HG02759 (cell line): Measurements from ENCODE around the gene PHTF2.
"Not testable (repeated sequence)": the region's sequence is repeated elsewhere in the genome, so short reads cannot be mapped to it uniquely, and the experiment has no call there.

Source experiments
- ATAC-seq: cut with Tn5 transposase; IDR thresholded peaks from one replicate; pipeline ENCODE4 v1.9.1; 2021; ENCODE audit warnings: mild to moderate bottlenecking, moderate library complexity; ENCODE audit not compliant: unreplicated experiment

The PHTF2 gene

DNA sequence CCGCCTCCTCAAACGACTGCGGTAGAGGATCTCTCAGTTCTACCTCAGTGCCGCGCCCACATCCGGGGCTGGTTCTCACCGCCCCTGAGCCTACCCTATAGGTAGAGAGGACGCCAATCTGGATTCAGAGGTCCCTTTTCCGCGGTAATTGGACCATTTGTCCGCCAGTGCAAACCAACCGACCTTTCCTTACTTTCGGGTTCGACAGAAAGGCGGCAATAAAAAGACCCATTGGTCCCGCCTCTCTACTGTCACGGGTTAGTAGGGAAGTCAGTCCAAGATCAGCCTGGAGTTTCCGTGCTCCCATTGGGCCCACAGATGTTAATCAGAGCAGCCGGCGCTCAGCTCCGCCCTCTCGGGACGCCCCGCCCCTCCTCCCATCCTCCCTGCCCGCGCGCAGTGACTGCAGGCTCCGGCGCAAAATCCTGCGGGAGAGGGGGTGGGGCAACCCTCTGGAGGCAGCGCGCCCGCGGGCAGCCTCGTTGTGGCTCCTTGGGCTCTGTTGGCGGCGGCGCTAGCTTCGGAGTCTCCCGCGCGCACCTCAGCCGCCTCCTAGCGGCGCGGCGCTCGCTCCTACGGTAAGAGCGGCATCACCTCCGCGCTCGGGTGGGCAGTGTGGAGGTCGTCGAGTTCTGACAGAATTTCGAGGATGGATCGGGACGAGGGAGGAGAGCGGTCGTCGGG lies at the start of gene PHTF2, which contains the start of gene TMEM60:
TSS of gene PHTF2 (plus strand) at position 380 of the 684 bp plus-strand sequence.
TSS of gene TMEM60 (minus strand) at position 41 of the 684 bp plus-strand sequence. CDS start 4,061 bp downstream, outside the sequence.
- peak; percentile 90 for ATAC-seq

DNA sequence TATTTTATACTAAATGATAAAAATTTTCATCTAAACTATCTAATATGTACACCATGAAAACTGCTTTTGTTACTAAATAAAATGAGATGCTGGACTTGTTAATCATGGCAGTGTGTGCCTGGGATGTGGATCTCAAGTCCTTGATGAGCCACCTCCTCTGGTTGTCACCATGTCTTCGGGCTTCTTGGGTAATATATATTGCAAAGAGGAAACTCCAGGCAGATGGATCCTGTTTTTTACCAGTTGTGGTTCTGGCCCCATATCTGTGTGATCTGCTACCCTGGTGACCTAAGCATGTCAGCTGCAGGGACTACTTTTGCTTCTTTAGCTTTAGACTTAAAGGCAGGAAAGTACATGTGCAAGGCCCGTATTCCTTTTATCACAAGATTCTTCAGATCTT lies 46.6 kb upstream of the PHTF2 start:
- no peak for ATAC-seq

DNA sequence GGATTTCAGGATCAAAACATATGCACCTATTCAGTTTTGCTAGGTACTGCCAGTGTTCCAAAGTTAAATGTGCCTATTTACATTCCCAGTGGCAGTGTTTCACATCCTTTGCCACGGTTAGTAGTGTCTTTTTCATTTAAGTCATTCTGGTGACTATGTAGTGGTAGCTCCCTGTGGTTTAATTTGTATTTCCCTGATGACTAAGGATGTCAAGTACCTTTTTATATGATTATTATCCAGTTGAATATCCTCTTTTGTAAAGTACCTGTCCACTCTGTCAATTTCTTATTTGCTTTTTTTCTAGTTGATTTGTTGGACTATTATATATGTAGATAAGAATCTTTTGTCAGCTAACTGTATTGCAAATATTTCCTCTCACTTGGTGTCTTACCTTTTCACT lies 45.4 kb upstream of the PHTF2 start:
- no peak for ATAC-seq

DNA sequence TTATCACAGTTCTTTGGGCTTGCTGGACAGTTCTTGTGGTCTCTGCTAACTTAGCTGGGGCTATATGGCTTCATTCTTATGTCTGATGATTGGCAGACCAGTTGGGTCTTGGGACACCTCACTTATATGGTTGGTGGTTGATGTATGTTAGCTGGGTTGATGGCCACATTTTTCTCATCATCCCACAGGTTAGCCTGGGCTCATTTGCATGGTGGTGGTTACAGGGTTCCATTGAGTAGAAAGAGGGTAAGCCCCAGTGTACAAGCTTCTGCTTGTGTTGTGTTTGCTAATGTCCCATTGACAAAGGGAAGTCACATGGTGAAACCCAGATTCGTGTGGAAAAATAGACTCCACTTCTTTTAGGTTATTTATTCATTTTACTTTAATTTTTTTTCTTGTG lies 41.0 kb upstream of the PHTF2 start:
- peak; percentile 93 for ATAC-seq

DNA sequence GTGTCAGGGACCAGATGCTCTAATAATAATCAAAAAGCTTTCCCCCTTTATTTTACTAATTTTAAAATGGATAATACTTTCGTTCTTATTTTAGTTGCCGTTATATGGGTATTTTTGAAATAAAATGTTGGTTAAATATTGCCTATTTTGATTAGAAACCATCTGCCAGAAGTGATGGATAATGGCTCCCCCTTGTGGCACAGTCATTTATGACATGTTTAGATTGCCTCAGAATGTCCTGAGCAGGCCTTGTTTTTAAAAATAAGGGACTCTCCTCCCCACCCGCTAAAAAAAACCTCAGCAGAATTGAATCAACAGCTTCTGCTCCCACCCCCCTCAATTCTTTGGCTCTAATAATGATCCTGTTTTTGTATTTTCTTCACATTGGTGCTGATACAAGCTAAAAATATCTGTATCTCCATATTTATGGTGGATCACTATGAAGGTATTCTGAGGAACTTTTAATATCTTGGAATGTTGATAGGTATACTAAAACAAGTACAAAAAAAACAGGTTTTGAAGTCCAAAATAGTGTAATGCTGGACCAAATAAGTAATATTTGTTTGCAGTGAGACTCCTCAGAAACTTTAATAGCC lies 39.2 kb upstream of the PHTF2 start:
- ATAC-seq = no peak

DNA sequence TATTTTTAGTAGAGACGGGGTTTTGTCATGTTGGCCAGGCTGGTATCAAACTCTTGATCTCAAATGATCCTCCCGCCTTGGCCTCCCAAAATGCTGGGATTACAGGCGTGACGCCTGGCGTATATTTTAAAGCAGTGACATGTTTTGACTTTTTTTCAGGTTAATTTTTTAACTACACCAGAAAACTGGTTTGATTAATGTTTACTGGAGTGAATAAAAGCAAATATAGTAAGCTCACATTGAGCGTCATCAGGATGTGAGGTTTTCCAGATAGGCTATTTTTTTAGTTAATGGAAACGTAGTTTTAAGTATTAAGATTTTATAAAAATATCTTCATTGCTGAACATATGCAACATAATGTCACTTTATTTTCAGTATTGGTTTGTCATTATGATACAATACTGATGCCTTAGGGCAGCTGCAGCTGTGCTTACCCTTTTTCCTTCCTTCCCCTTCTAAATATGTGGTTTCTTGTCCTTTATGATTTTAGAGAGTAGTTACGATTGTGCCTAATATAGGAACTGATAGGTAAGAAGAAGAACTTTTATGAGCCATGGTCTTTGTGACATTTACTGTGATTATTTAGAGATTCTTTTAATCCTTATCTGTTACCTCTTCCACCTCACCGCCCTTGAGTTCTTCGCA lies 37.6 kb upstream of the PHTF2 start:
- ATAC-seq = no peak

DNA sequence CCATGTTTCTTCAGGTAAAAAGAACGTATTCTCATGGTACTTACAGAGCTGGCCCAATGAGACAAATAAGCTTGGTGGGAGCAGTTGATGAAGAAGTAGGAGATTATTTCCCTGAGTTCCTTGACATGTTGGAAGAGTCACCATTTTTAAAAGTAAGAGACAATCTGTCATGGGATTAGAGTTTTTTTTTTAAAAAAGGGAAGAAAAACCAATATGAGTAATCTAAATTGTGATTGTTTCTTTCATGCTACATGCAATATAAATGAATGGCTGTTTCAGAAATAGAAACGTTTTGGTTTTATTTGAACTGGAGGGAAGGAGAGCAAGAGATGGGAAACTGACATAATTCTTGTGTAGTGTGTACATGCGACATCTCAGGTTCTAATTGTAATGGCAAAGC lies 33.1 kb upstream of the PHTF2 start:
- ATAC-seq = no peak

DNA sequence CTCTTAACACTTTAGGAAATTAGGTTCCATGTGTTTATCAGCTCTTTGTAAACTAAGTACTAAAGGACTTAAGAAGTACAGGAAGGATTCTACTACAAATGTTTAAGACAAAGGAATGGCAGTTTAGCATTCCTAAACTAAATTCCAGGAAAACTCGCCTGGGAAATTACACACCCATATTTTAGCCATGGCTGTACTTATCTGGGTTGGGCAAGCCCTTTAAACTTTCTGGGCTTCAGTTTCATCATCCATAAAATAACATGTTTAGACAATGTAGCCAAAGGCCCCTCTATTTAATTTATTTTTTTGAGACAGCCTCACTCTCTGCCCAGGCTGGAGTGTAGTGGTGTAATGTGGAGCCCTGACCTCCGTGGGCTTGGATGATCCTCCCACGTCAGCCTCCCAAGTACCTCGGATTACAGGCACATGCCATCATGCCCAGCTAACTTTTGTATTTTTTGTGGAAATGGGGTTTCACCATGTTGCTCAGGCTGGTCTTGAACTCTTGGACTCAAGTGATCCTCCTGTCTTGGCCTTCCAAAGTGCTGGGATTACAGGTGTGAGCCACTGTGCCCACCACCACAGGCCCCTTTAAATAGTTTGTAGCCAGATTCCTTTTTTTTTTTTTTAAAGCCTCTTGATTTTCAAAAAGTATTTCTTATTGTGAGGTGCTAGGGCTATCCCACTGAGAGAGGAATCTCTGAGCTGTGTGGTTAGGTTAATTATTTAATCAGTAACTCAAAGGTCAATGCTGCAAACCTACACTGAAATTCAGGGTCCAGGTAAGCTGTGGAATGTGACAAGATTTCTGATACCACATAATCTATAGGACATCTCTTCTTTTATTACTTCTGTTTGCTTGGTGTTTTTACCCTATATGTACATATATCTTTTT lies 32.4 kb upstream of the PHTF2 start:
- ATAC-seq = no peak

DNA sequence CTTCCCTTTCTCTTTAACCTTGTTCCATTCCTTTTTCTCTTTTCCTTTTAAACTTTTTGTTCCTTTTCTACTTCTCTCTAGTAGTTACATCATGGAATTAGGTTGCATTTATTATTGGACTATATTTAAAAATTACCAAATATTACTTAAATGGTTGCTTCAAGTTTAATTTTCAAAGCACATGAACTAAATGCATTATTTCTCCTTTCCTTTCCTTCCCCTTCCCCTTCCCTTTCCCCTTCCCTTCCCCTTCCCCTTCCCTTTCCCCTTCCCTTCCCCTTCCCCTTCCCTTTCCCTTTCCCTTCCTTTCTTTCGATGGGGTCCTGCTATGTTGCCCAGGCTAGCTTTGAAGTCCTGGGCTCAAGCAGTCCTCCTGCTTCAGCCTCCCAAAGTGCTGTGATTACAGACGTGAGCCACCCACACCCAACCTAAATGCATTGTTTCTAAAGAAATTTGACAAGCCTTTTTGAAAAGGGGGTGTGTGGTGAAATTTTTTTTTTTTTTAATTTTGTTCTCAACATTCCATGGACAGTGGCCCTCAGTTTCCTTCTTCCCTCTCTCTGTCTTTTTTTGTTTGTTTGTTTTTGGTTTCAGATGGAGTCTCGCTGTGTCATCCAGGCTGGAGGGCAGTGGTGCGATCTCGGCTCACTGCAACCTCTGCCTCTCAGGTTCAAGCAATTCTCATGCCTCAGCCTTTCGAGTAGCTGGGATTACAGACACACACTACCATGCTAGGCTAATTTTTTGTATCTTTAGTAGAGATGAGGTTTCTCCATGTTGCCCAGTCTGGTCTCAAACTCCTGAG lies 31.6 kb upstream of the PHTF2 start:
- no peak for ATAC-seq

DNA sequence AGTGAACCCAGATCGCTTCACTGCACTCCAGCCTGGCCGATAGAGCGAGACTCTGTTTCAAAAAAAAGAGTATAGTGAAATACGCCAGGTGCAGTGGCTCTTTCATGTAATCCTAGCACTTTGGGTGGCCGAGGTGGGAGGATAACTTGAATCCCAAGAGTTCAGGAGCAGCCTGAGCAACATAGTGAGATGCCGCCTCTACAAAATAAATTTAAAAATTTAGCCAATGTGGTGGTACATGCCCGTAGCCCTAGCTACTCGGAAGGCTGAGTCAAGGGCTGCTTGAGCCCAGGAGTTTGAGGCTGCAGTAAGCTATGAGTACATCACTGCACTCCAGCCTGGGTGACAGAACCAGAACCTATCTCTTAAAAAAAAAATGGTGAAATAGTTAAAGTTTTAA lies 28.3 kb upstream of the PHTF2 start:
- no peak for ATAC-seq

DNA sequence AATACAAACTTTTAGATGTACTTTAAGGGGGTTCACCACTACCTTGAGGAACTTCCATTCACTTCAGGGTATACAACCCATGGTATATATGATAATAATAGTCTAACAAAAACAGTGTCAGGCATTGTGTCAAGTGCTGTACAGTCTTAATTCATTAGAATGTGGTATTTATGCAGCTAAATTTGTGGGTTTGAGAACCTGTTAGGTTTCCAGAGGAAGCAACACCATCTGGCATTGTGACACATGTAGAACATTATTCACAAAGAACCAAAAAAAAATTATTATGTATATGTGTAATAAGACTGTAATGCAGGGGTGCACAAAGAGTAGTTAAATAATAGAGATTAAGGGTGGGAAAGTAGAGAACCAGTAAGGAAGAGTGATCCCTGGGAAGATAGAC lies 26.7 kb upstream of the PHTF2 start:
- no peak for ATAC-seq

DNA sequence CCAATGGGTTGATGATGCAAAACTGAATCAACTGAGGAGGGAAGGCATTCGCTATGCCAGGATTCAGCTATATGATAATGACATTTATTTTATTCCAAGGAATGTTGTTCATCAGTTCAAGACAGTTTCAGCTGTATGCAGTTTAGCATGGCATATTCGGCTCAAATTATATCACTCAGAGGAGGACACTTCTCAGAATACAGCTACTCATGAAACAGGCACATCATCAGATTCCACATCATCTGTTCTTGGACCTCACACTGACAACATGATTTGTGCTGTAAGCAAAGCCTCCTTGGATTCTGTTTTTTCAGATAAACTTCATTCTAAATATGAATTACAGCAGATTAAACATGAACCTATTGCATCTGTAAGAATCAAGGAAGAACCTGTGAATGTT lies 20.0 kb upstream of the PHTF2 start:
- no peak for ATAC-seq

DNA sequence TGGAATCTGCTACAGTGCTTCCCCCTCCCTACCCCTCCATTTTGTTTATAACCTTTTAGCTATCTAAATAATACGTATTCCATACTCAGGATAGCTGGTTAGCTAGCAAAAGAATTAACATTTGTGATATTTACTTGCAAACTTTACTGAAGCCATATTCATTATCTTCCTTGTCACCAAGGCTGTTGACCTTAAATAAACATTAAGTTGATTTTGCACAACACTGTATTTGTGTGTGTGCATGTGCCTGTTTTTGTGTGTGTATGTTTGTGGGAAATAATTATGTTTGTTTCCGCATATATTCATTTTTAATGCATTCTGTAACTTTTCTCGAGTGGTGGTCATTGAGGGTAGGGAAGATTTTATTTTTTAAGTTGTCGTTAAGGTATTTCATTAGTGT lies 16.2 kb upstream of the PHTF2 start:
- no peak for ATAC-seq

DNA sequence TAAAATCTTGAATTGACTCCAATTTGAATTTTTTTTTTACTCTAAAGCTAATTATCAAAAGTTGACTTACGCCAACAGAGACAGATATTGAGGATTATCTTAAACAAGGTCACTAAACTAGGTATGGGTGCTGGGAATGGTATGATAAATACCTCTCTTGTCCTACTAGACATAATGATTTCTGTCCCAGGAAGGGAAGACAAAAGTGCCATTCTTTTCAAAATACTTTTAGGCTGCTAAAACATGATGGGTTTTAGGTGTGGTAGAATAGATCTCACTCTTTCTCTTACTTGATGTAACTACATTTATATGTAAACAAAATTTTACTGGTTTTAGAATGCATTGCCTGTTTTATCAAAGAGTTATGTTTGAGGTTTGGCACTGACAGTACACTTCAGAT lies 15.5 kb upstream of the PHTF2 start:
- no peak for ATAC-seq

DNA sequence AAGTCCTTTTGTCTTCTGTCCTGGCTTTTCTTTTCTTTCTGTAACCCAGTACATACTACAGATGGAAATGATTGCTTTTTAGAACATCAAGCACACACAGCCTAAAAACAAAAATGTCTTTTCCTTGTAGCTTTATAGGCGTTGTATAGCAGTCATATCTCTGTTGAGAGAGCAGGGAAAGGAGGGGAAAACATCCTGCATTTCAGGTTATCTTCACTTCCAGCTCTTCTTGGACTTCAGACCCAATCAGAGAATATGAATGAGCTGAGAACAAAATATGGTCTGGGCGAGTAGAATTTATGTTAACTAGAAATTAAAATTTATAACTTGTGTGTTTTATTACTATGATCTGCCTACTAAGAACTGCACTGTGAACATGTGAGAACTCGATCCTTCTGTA lies 15.0 kb upstream of the PHTF2 start:
- no peak for ATAC-seq

DNA sequence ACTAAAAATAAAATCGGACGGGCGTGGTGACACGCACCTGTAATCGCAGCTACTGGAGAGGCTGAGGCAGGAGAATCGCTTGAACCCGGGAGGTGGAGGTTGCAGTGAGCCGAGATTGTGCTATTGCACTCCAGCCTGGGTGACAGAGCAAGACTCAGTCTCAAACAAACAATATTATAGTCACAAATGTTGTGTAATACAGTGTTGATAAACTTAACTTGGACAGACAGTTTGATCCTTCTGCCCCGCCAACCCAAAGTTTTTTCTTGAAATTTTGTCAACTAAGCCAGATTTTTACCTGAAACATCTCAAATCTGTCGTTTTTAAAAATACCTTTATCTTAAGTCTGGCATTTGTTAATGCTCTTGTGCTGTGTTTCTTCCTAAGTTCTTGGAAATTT lies 14.1 kb upstream of the PHTF2 start:
- ATAC-seq = not testable (repeated sequence)

DNA sequence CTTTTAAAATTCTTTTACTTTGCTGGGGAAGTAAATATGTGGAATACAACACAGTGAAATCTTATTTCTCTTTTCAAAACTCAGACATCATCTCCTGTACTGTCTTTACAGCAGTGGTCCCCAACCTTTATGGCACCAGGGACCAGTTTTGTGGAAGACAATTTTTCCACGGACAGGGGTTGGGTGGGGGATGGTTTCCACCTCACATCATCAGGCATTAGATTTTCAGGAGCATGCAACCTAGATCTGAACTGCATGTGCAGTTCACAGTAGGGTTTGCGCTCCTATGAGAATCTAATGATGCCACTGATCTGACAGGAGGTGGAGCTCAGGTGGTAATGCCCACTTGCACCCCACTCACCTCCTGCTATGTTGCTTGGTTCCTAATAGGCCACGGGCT lies 12.6 kb upstream of the PHTF2 start:
- no peak for ATAC-seq

DNA sequence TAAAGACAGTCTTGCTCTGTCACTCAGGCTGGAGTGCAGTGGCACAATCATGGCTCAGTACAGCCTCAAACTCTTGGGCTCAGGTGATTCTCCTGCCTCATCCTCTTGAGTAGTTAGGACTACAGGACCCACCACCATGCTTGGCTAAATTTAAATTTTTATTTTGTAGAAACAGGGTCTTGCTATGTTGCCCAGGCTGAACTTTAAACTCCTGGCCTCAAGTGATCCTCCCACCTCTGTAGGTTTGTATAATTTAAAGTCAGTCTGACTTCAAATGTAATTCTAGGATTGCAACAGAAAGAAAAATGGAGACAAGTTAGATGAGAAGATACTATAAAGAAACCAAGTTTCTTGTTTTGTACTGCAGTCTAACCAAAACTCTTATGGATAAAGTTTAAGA lies 11.8 kb upstream of the PHTF2 start:
- ATAC-seq = no peak

DNA sequence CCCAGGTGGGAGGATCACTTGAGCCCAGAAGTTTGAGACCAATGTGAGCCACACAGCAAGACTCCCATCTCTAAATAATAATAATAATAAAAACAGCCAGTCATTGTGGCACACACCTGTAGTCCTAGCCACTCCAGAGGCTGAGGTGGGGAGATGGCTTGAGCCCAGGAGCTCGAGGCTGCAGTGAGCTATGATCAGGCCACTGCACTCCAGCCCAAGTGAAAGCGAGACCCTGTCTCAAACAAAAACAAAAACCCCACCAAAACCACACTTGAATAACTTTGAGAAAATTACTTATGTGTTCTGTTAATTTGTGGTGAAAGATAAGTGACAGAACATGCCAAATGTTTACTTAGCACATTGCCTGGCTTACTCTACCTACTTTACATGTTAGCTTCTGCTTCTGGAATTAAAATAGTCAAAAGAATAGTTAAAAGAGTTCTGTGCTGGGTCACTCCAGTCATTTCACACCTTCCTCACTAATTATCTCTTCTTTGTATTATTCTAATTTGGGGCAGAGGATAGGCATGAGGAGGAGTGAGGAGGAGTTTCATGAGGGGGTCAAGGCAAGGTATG lies 10.2 kb upstream of the PHTF2 start:
- ATAC-seq = no peak

DNA sequence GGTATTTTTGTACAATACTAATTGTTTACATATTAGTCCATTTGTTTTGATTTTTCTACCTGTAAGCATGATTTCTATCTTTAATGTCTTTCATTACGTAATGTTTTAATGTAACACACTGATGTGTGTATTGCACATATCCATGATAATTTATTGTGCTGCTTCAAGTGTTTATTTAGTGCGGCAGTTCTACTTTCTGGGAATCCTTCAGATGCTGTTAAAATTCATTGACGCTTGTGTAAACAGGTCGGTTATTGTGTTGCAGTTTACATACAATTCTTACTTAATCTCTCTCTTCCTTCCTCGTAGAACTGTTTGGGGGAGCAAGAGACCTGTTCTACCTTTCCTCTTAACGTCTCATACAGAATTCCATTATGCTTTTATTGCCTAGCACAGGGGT lies 7.2 kb upstream of the PHTF2 start:
- ATAC-seq = no peak
